ENCODE measurements around the gene MRPS30.
"Not testable (repeated sequence)": the region's sequence is repeated elsewhere in the genome, so short reads cannot be mapped to it uniquely, and the experiment has no call there.

Gene MRPS30

DNA sequence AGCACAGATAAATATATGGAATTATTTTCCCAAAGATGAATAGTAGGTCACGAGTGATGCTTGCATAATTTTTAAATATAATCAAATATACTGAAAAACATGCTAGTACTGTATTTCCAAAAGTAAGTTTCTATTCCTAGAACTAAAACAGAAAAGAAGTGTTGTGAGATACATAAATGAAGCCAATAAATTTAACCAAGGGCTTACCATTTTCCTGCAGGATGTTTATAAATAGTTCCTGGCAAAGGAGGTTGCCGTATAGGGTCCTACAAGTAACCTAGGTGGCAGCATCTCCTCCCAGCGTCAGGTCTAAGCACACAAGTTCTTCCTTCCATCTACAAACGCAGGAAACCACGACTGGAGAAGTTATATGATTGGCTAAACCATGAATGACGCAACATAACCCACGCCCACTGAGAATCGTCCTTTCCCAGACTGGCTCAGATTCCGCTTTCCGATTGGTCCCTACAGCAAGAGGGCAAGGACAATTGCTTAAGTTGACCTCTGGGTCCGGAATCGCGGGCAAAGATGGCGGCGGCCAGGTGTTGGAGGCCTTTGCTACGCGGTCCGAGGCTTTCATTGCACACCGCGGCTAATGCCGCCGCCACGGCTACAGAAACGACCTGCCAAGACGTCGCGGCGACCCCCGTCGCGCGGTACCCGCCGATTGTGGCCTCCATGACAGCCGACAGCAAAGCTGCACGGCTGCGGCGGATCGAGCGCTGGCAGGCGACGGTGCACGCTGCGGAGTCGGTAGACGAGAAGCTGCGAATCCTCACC, at the start of gene MRPS30:
Gene MRPS30 (plus strand): TSS at position 513 of the 780 bp plus-strand sequence. CDS start 16 bp downstream, at position 529.
- H3K4me3 ChIP-seq (ENCODE audit: low read depth, low read length), result peak within 1 kb of the TSS; percentile 90
- peak; percentile 99 for DNase-seq (ENCODE audit: low read depth)
- in situ Hi-C loops (cut with HindIII; ENCODE audit: low sequenced_read_pairs), result no loop called here
- TF ChIP-seq, protein P1, sequence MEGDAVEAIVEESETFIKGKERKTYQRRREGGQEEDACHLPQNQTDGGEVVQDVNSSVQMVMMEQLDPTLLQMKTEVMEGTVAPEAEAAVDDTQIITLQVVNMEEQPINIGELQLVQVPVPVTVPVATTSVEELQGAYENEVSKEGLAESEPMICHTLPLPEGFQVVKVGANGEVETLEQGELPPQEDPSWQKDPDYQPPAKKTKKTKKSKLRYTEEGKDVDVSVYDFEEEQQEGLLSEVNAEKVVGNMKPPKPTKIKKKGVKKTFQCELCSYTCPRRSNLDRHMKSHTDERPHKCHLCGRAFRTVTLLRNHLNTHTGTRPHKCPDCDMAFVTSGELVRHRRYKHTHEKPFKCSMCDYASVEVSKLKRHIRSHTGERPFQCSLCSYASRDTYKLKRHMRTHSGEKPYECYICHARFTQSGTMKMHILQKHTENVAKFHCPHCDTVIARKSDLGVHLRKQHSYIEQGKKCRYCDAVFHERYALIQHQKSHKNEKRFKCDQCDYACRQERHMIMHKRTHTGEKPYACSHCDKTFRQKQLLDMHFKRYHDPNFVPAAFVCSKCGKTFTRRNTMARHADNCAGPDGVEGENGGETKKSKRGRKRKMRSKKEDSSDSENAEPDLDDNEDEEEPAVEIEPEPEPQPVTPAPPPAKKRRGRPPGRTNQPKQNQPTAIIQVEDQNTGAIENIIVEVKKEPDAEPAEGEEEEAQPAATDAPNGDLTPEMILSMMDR (IDR thresholded peaks at IDR 0.05; ENCODE audit: low read depth, low read length, missing control alignments), result peak; percentile 61

DNA sequence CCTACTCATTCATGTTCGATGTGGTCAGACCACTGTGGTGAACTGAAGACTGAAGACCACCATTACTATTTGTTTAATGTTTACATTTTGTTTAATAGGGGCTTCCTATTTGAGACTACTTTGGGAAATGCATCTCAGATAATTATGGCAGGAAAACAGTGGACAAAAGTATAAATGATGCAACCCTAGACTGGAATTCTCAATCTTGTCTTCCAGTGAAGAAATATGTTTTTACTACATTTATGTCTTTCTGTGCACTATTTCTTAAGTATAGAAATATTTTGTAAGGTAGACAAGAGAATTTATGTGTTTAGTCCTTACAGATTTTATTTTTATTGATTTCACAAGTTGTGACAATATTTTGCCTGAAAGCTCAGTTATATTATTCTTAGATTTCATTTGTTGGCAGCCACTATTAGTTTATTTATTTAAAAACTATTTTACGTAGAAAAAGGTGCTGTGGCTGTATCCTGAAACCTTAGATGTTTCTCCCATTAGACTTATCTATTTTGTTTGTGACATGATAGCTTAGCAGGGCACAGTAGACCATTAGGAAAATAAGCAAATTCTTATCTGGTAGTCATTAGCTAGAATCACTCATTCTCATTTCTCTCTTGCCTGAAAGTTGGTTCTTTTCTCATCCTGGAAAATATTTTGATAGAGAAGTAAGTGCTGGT, 39.4 kb upstream of the MRPS30 start:
- DNase-seq (ENCODE audit: low read depth), result no peak
- in situ Hi-C loops (cut with HindIII; ENCODE audit: low sequenced_read_pairs), result no loop called here
- no peak overlapping the region for H3K4me3 ChIP-seq (ENCODE audit: low read depth, low read length)
- TF ChIP-seq, protein P1 (IDR thresholded peaks at IDR 0.05; ENCODE audit: low read depth, low read length, missing control alignments), result no peak

GRCh38 chr5:44769877-44770209, 38.9 kb upstream of the MRPS30 start:
- in situ Hi-C loops (cut with HindIII; ENCODE audit: low sequenced_read_pairs), result no loop called here
- no peak for DNase-seq (ENCODE audit: low read depth)
- TF ChIP-seq, protein P1 (IDR thresholded peaks at IDR 0.05; ENCODE audit: low read depth, low read length, missing control alignments), result no peak
- no peak overlapping the region for H3K4me3 ChIP-seq (ENCODE audit: low read depth, low read length)

- in situ Hi-C loops (cut with HindIII; ENCODE audit: low sequenced_read_pairs), result no loop called here
- no peak overlapping the region for H3K4me3 ChIP-seq (ENCODE audit: low read depth, low read length)
- no peak for DNase-seq (ENCODE audit: low read depth)
- TF ChIP-seq, protein P1 (IDR thresholded peaks at IDR 0.05; ENCODE audit: low read depth, low read length, missing control alignments), result no peak
Observed at GRCh38 chr5:44770780-44771717, 37.7 kb upstream of the MRPS30 start.

DNA sequence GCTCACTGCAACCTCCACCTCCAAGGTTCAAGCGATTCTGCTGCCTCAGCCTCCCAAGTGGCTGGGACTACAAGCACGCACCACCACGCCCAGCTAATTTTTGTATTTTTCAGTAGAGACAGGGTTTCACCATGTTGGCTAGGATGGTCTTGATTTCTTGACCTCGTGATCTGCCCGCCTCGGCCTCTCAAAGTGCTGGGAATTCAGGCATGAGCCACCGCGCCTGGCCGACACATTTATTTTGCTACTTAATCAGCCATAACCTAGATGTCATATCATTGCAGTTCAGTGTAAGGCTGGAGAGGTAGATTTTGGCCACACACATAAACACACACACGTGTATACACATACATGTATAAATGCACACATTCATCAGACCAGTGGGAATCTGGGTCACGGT, 36.4 kb upstream of the MRPS30 start:
- DNase-seq (ENCODE audit: low read depth); H3K4me3 ChIP-seq (ENCODE audit: low read depth, low read length); in situ Hi-C loops (cut with HindIII; ENCODE audit: low sequenced_read_pairs): not testable (repeated sequence)

GRCh38 chr5:44774279-44774880, 34.4 kb upstream of the MRPS30 start:
- in situ Hi-C loops (cut with HindIII; ENCODE audit: low sequenced_read_pairs), result no loop called here
- peak; percentile 64 for DNase-seq (ENCODE audit: low read depth)

More at GRCh38 chr5:44774279-44774880, 34.4 kb upstream of the MRPS30 start:
- H3K4me3 ChIP-seq (ENCODE audit: low read depth, low read length), result no peak overlapping the region
- TF ChIP-seq, protein P1 (IDR thresholded peaks at IDR 0.05; ENCODE audit: low read depth, low read length, missing control alignments), result peak; percentile 26

Measured in astrocyte of the cerebellum (primary cell).